HCT116 (cell line): ENCODE results near the gene BCO2.

Source experiments
- ATF3 ChIP-seq: IDR thresholded peaks from 2 replicates; pipeline ENCODE4 v1.6.1; 2012
- CBX3 ChIP-seq: IDR thresholded peaks from 2 replicates; pipeline ENCODE4 v1.6.1; 2012; ENCODE audit warnings: low read depth
- CEBPB ChIP-seq: IDR thresholded peaks from 2 replicates; pipeline ENCODE4 v1.6.1; 2012; ENCODE audit warnings: low read depth
- CTCF ChIP-seq, 3 experiments: fragments of 200-600 bp in 1 of 3; sonication (generic) in 1 of 3; IDR thresholded peaks in 2 of 3; conservative IDR thresholded peaks in 1 of 3; 2 replicates each; pipeline ENCODE4 v1.5.1; 2012 to 2017; ENCODE audit warnings: low read depth in 2 of 3, low read length in 2 of 3, antibody characterized with exemption in 1 of 3, borderline replicate concordance in 1 of 3, control low read depth in 1 of 3, mild to moderate bottlenecking in 1 of 3, mixed read lengths in 1 of 3, mixed run types in 1 of 3, moderate library complexity in 1 of 3; ENCODE audit not compliant: insufficient read depth in 1 of 3
- EZH2 ChIP-seq: fragments of 200-600 bp; sonication (generic); IDR thresholded peaks from 2 replicates; pipeline ENCODE4 v1.6.1; 2017; ENCODE audit warnings: antibody characterized with exemption, mixed run types
- EZH2phosphoT487 ChIP-seq: fragments of 200-600 bp; IDR thresholded peaks from 2 replicates; pipeline ENCODE4 v1.6.1; 2018; ENCODE audit warnings: antibody characterized with exemption, borderline replicate concordance
- MAX ChIP-seq: IDR thresholded peaks from 2 replicates; pipeline ENCODE4 v1.6.1; 2012
- POLR2A ChIP-seq: IDR thresholded peaks from 2 replicates; pipeline ENCODE4 v1.7.0; 2011; ENCODE audit warnings: borderline replicate concordance; ENCODE audit not compliant: insufficient read depth, insufficient read length; ENCODE audit errors: extremely low read depth
- POLR2AphosphoS5 ChIP-seq: IDR thresholded peaks from 2 replicates; pipeline ENCODE4 v1.6.1; 2011; ENCODE audit warnings: mild to moderate bottlenecking, low read depth, low read length, moderate library complexity
- SIN3A ChIP-seq: IDR thresholded peaks from 2 replicates; pipeline ENCODE4 v1.6.1; 2012; ENCODE audit warnings: low read depth
- TCF7L2 ChIP-seq: IDR thresholded peaks from 2 replicates; pipeline ENCODE4 v1.7.0; 2011; ENCODE audit warnings: borderline replicate concordance, inconsistent platforms; ENCODE audit not compliant: insufficient read depth, insufficient read length; ENCODE audit errors: extremely low read depth
- YY1 ChIP-seq: IDR thresholded peaks from 2 replicates; pipeline ENCODE4 v1.6.1; 2011; ENCODE audit warnings: low read length, low read depth, moderate library complexity, mild to moderate bottlenecking; ENCODE audit not compliant: insufficient replicate concordance; ENCODE audit errors: extremely low read depth
- ZNF274 ChIP-seq: fragments of 200-500 bp; sonication (Bioruptor generic); IDR thresholded peaks from 2 replicates; pipeline ENCODE4 v1.6.1; 2014; ENCODE audit warnings: mild to moderate bottlenecking, low read depth, low read length, inconsistent platforms

- no peak for TF ChIP-seq POLR2A
- no peak for TF ChIP-seq CTCF (IDR thresholded peaks at IDR 0.05 in 2 of 3, conservative IDR thresholded peaks at IDR 0.05 in 1 of 3; ENCODE audit: borderline replicate concordance in 1 of 3, insufficient read depth in 1 of 3, low read depth in 2 of 3, low read length in 2 of 3)
- TF ChIP-seq YY1 = no peak
- TF ChIP-seq POLR2AphosphoS5 = no peak
- no peak for TF ChIP-seq CEBPB
- no peak for TF ChIP-seq EZH2phosphoT487
- no peak for TF ChIP-seq ATF3
- no peak for TF ChIP-seq MAX
- TF ChIP-seq ZNF274 = no peak
- TF ChIP-seq TCF7L2 = no peak
- TF ChIP-seq EZH2 = no peak
- no peak for TF ChIP-seq CBX3
- TF ChIP-seq SIN3A = no peak
These were observed 42.6 kb upstream of the BCO2 start for GRCh38 chr11:112132737-112133136.
